Left ventricle myocardium inferior (tissue), 1 donor: ENCODE results near the gene MKS1. TPM values are rescaled to one million over a fixed set of nuclear protein-coding genes. Genes with fewer than 3 reads are reported as not detected.

Experiments used
- DNase-seq: peaks from one replicate; pipeline ENCODE4 v3.0.0-alpha.2; 2020
- H3K27ac ChIP-seq: fragments of 200-600 bp; replicated peaks from 2 replicates; pipeline ENCODE4 v1.8.0; 2021
- H3K27me3 ChIP-seq: fragments of 200-600 bp; 2 replicates; pipeline ENCODE4 v1.8.0; 2021; ENCODE audit warnings: low read depth
- H3K36me3 ChIP-seq: fragments of 200-600 bp; 2 replicates; pipeline ENCODE4 v1.8.0; 2021
- H3K4me1 ChIP-seq: fragments of 200-600 bp; 2 replicates; pipeline ENCODE4 v1.8.0; 2021
- H3K4me3 ChIP-seq: fragments of 200-600 bp; 2 replicates; pipeline ENCODE4 v1.8.0; 2021; ENCODE audit warnings: mild to moderate bottlenecking, moderate library complexity
- H3K9me3 ChIP-seq: fragments of 200-600 bp; replicated peaks from 2 replicates; pipeline ENCODE4 v1.8.0; 2021
- intact Hi-C: fragments of 100-400 bp; cut with micrococcal nuclease; formaldehyde crosslinking; loops from one replicate; pipeline ENCODE4 v1.11.0; 2022
- total RNA-seq: library from RNA; stranded (reverse); fragmentation: NEBNext Ultra II Directional; extraction: Animal tissue kit (Norgen Biotek cat#: 25700); gene quantifications from one replicate; pipeline ENCODE4 v1.2.1, GENCODE V29; 2021
- TF ChIP-seq, protein P1 (sequence below): fragments of 200-600 bp; IDR thresholded peaks from 2 replicates; pipeline ENCODE4 v1.8.0; 2021; ENCODE audit warnings: antibody characterized with exemption, mild to moderate bottlenecking, borderline replicate concordance
- donor health status: DM: no; HTN: yes; CAD: no; lungs with severe emphysema.

MKS1 gene
- total RNA-seq, 1 donor from 2014 or later: 10.8 TPM

GRCh38 chr17:58247511-58248363 lies 28.7 kb upstream of the MKS1 start:
- TF ChIP-seq, protein P1, sequence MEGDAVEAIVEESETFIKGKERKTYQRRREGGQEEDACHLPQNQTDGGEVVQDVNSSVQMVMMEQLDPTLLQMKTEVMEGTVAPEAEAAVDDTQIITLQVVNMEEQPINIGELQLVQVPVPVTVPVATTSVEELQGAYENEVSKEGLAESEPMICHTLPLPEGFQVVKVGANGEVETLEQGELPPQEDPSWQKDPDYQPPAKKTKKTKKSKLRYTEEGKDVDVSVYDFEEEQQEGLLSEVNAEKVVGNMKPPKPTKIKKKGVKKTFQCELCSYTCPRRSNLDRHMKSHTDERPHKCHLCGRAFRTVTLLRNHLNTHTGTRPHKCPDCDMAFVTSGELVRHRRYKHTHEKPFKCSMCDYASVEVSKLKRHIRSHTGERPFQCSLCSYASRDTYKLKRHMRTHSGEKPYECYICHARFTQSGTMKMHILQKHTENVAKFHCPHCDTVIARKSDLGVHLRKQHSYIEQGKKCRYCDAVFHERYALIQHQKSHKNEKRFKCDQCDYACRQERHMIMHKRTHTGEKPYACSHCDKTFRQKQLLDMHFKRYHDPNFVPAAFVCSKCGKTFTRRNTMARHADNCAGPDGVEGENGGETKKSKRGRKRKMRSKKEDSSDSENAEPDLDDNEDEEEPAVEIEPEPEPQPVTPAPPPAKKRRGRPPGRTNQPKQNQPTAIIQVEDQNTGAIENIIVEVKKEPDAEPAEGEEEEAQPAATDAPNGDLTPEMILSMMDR: no peak
- peaks cover 97% of the 10 kb centered on the region for H3K27me3 ChIP-seq
- H3K4me3 ChIP-seq: no peak overlapping the region
- no peaks in the 10 kb centered on the region for H3K36me3 ChIP-seq
- intact Hi-C loops: no loop called here
- H3K4me1 ChIP-seq: peaks cover 10% of the 10 kb centered on the region
- no peak overlapping the region for H3K27ac ChIP-seq
- no peak for DNase-seq
- no peaks in the 10 kb centered on the region for H3K9me3 ChIP-seq

GRCh38 chr17:58246781-58247180 lies 27.7 kb upstream of the MKS1 start:
- H3K27me3 ChIP-seq: peaks cover 97% of the 10 kb centered on the region
- DNase-seq: no peak
- H3K9me3 ChIP-seq: no peaks in the 10 kb centered on the region
- H3K4me3 ChIP-seq: no peak overlapping the region
- TF ChIP-seq, protein P1: no peak
- peaks cover 10% of the 10 kb centered on the region for H3K4me1 ChIP-seq
- intact Hi-C loops: no loop called here
- H3K36me3 ChIP-seq: no peaks in the 10 kb centered on the region
- H3K27ac ChIP-seq: no peak overlapping the region

GRCh38 chr17:58246104-58246740 lies 27.2 kb upstream of the MKS1 start:
- H3K27ac ChIP-seq: no peak overlapping the region
- peaks cover 10% of the 10 kb centered on the region for H3K4me1 ChIP-seq
- no peak overlapping the region for H3K4me3 ChIP-seq
- intact Hi-C loops: no loop called here
- no peaks in the 10 kb centered on the region for H3K9me3 ChIP-seq
- peaks cover 97% of the 10 kb centered on the region for H3K27me3 ChIP-seq
- no peaks in the 10 kb centered on the region for H3K36me3 ChIP-seq
- DNase-seq: no peak
- TF ChIP-seq, protein P1: no peak

GRCh38 chr17:58245428-58246103 lies 26.5 kb upstream of the MKS1 start:
- Histone ChIP-seq H3K4me1 (peaks cover 10% of the 10 kb centered on the region), H3K9me3 (no peaks in the 10 kb centered on the region), H3K4me3 (no peak overlapping the region), H3K27ac (no peak overlapping the region), H3K27me3 (peaks cover 97% of the 10 kb centered on the region), H3K36me3 (no peaks in the 10 kb centered on the region)
- DNase-seq: no peak
- TF ChIP-seq, protein P1: no peak
- intact Hi-C loops: no loop called here

GRCh38 chr17:58244963-58245362 lies 25.9 kb upstream of the MKS1 start:
- no peaks in the 10 kb centered on the region for H3K36me3 ChIP-seq
- no peak for DNase-seq
- peaks cover 97% of the 10 kb centered on the region for H3K27me3 ChIP-seq
- TF ChIP-seq, protein P1: no peak
- intact Hi-C loops: no loop called here
- H3K27ac ChIP-seq: no peak overlapping the region
- H3K9me3 ChIP-seq: no peaks in the 10 kb centered on the region
- H3K4me1 ChIP-seq: peaks cover 10% of the 10 kb centered on the region
- no peak overlapping the region for H3K4me3 ChIP-seq
